ENCODE data around the gene JMJD7. TPM values are rescaled to one million over a fixed set of nuclear protein-coding genes. Genes with fewer than 3 reads are reported as not detected.
A peak's percentile ranks its signal among the peaks of the same experiment; 100 is the strongest.

The JMJD7 gene
- polyA plus RNA-seq, 4 donors, result 6.8 to 11.4 (median 8.8) TPM

GRCh38 chr15:41804916-41805666 is 22.8 kb upstream of the JMJD7 start:
- FAIRE-seq (no peak), DNase-seq (no peak)
- Histone ChIP-seq H3K4me1 (ENCODE audit: control insufficient read depth in 3 of 3, insufficient read depth in 2 of 3, low read depth in 1 of 3, low read length in 2 of 3) (peaks cover 0 to 2% (median 0%) of the 10 kb centered on the region in 3 donors), H3K27ac (ENCODE audit: low read depth in 1 of 3, low read length in 2 of 3) (peak overlapping the region in 1 of 3 donors; percentile 5), H3K36me3 (ENCODE audit: control insufficient read depth in 3 of 3, insufficient read depth in 2 of 3, low read depth in 1 of 3, low read length in 3 of 3) (peaks cover 0 to 67% (median 10%) of the 10 kb centered on the region in 3 donors), H3K9me3 (ENCODE audit: control insufficient read depth in 2 of 2, insufficient read depth in 1 of 2, low read depth in 1 of 2, low read length in 1 of 2) (no peaks in the 10 kb centered on the region), H3K4me3 (ENCODE audit: low read depth in 1 of 3, low read length in 3 of 3) (no peak overlapping the region), H3K27me3 (ENCODE audit: control insufficient read depth in 3 of 3, insufficient read depth in 3 of 3, low read length in 3 of 3) (no peaks in the 10 kb centered on the region)
- 72 to 86% (median 77%) methylated on average over 8 of the region's 8 CpGs for WGBS, 3 donors

GRCh38 chr15:41805711-41806110 is 22.2 kb upstream of the JMJD7 start:
- peak overlapping the region in 1 of 3 donors; percentile 5 for H3K27ac ChIP-seq (ENCODE audit: low read depth in 1 of 3, low read length in 2 of 3)
- peaks cover 0 to 67% (median 7%) of the 10 kb centered on the region in 3 donors for H3K36me3 ChIP-seq (ENCODE audit: control insufficient read depth in 3 of 3, insufficient read depth in 2 of 3, low read depth in 1 of 3, low read length in 3 of 3)
- no peaks in the 10 kb centered on the region for H3K27me3 ChIP-seq (ENCODE audit: control insufficient read depth in 3 of 3, insufficient read depth in 3 of 3, low read length in 3 of 3)
- H3K4me3 ChIP-seq (ENCODE audit: low read depth in 1 of 3, low read length in 3 of 3), result no peak overlapping the region
- DNase-seq (no peak), FAIRE-seq (no peak)
- 80 to 87% (median 84%) methylated on average over 3 of the region's 3 CpGs for WGBS, 3 donors
- H3K9me3 ChIP-seq (ENCODE audit: control insufficient read depth in 2 of 2, insufficient read depth in 1 of 2, low read depth in 1 of 2, low read length in 1 of 2), result no peaks in the 10 kb centered on the region
- peaks cover 0 to under 1% (median 0%) of the 10 kb centered on the region in 3 donors for H3K4me1 ChIP-seq (ENCODE audit: control insufficient read depth in 3 of 3, insufficient read depth in 2 of 3, low read depth in 1 of 3, low read length in 2 of 3)

- peak; percentile 50 to 76 for DNase-seq
- WGBS, 3 donors, result 70 to 87% (median 81%) methylated on average over 10 of the region's 10 CpGs
- no peak overlapping the region for H3K27ac ChIP-seq (ENCODE audit: low read depth in 1 of 3, low read length in 2 of 3)
- H3K27me3 ChIP-seq (ENCODE audit: control insufficient read depth in 3 of 3, insufficient read depth in 3 of 3, low read length in 3 of 3), result no peaks in the 10 kb centered on the region
- peaks cover 0 to 67% (median 9%) of the 10 kb centered on the region in 3 donors for H3K36me3 ChIP-seq (ENCODE audit: control insufficient read depth in 3 of 3, insufficient read depth in 2 of 3, low read depth in 1 of 3, low read length in 3 of 3)
- H3K4me1 ChIP-seq (ENCODE audit: control insufficient read depth in 3 of 3, insufficient read depth in 2 of 3, low read depth in 1 of 3, low read length in 2 of 3), result no peaks in the 10 kb centered on the region
- no peak overlapping the region for H3K4me3 ChIP-seq (ENCODE audit: low read depth in 1 of 3, low read length in 3 of 3)
- no peak for FAIRE-seq
- no peaks in the 10 kb centered on the region for H3K9me3 ChIP-seq (ENCODE audit: control insufficient read depth in 2 of 2, insufficient read depth in 1 of 2, low read depth in 1 of 2, low read length in 1 of 2)
Measured at GRCh38 chr15:41806291-41807181, 21.4 kb upstream of the JMJD7 start.

GRCh38 chr15:41809121-41809520 is 18.8 kb upstream of the JMJD7 start:
- H3K36me3 ChIP-seq (ENCODE audit: control insufficient read depth in 3 of 3, insufficient read depth in 2 of 3, low read depth in 1 of 3, low read length in 3 of 3), result peaks cover 0 to 77% (median 18%) of the 10 kb centered on the region in 3 donors
- H3K27ac ChIP-seq (ENCODE audit: low read depth in 1 of 3, low read length in 2 of 3), result no peak overlapping the region
- no peaks in the 10 kb centered on the region for H3K4me1 ChIP-seq (ENCODE audit: control insufficient read depth in 3 of 3, insufficient read depth in 2 of 3, low read depth in 1 of 3, low read length in 2 of 3)
- DNase-seq, result no peak
- no peak for FAIRE-seq
- 71 to 85% (median 75%) methylated on average over 2 of the region's 2 CpGs for WGBS, 3 donors
- H3K4me3 ChIP-seq (ENCODE audit: low read depth in 1 of 3, low read length in 3 of 3), result no peak overlapping the region
- no peaks in the 10 kb centered on the region for H3K9me3 ChIP-seq (ENCODE audit: control insufficient read depth in 2 of 2, insufficient read depth in 1 of 2, low read depth in 1 of 2, low read length in 1 of 2)
- H3K27me3 ChIP-seq (ENCODE audit: control insufficient read depth in 3 of 3, insufficient read depth in 3 of 3, low read length in 3 of 3), result no peaks in the 10 kb centered on the region

- FAIRE-seq (no peak), DNase-seq (no peak)
- Histone ChIP-seq H3K4me1 (ENCODE audit: control insufficient read depth in 3 of 3, insufficient read depth in 2 of 3, low read depth in 1 of 3, low read length in 2 of 3) (no peaks in the 10 kb centered on the region), H3K4me3 (ENCODE audit: low read depth in 1 of 3, low read length in 3 of 3) (no peak overlapping the region), H3K36me3 (ENCODE audit: control insufficient read depth in 3 of 3, insufficient read depth in 2 of 3, low read depth in 1 of 3, low read length in 3 of 3) (peaks cover 0 to 77% (median 20%) of the 10 kb centered on the region in 3 donors), H3K27ac (ENCODE audit: low read depth in 1 of 3, low read length in 2 of 3) (no peak overlapping the region), H3K27me3 (ENCODE audit: control insufficient read depth in 3 of 3, insufficient read depth in 3 of 3, low read length in 3 of 3) (no peaks in the 10 kb centered on the region), H3K9me3 (ENCODE audit: control insufficient read depth in 2 of 2, insufficient read depth in 1 of 2, low read depth in 1 of 2, low read length in 1 of 2) (no peaks in the 10 kb centered on the region)
- 73 to 90% (median 84%) methylated on average over 12 of the region's 12 CpGs for WGBS, 3 donors
Measured at GRCh38 chr15:41809526-41810220, 18.2 kb upstream of the JMJD7 start.

GRCh38 chr15:41810651-41811431 is 17.1 kb upstream of the JMJD7 start:
- H3K27ac ChIP-seq (ENCODE audit: low read depth in 1 of 3, low read length in 2 of 3), result no peak overlapping the region
- H3K27me3 ChIP-seq (ENCODE audit: control insufficient read depth in 3 of 3, insufficient read depth in 3 of 3, low read length in 3 of 3), result no peaks in the 10 kb centered on the region
- H3K4me3 ChIP-seq (ENCODE audit: low read depth in 1 of 3, low read length in 3 of 3), result no peak overlapping the region
- DNase-seq (no peak), FAIRE-seq (no peak)
- no peaks in the 10 kb centered on the region for H3K9me3 ChIP-seq (ENCODE audit: control insufficient read depth in 2 of 2, insufficient read depth in 1 of 2, low read depth in 1 of 2, low read length in 1 of 2)
- H3K4me1 ChIP-seq (ENCODE audit: control insufficient read depth in 3 of 3, insufficient read depth in 2 of 3, low read depth in 1 of 3, low read length in 2 of 3), result no peaks in the 10 kb centered on the region
- H3K36me3 ChIP-seq (ENCODE audit: control insufficient read depth in 3 of 3, insufficient read depth in 2 of 3, low read depth in 1 of 3, low read length in 3 of 3), result peaks cover 0 to 75% (median 24%) of the 10 kb centered on the region in 3 donors
- 90 to 96% (median 92%) methylated on average over 5 of the region's 5 CpGs for WGBS, 3 donors

GRCh38 chr15:41811432-41812195 is 16.3 kb upstream of the JMJD7 start:
- Histone ChIP-seq H3K36me3 (ENCODE audit: control insufficient read depth in 3 of 3, insufficient read depth in 2 of 3, low read depth in 1 of 3, low read length in 3 of 3) (peaks cover 0 to 71% (median 28%) of the 10 kb centered on the region in 3 donors), H3K4me1 (ENCODE audit: control insufficient read depth in 3 of 3, insufficient read depth in 2 of 3, low read depth in 1 of 3, low read length in 2 of 3) (no peaks in the 10 kb centered on the region), H3K27ac (ENCODE audit: low read depth in 1 of 3, low read length in 2 of 3) (no peak overlapping the region), H3K4me3 (ENCODE audit: low read depth in 1 of 3, low read length in 3 of 3) (no peak overlapping the region), H3K9me3 (ENCODE audit: control insufficient read depth in 2 of 2, insufficient read depth in 1 of 2, low read depth in 1 of 2, low read length in 1 of 2) (no peaks in the 10 kb centered on the region), H3K27me3 (ENCODE audit: control insufficient read depth in 3 of 3, insufficient read depth in 3 of 3, low read length in 3 of 3) (no peaks in the 10 kb centered on the region)
- no peak for FAIRE-seq
- WGBS, 3 donors, result 49 to 51% (median 50%) methylated on average over 18 of the region's 18 CpGs
- DNase-seq, result peak; percentile 80 to 87
